LNCAP (cell line): ENCODE results near the gene GGN.

Experiments
- CTCF ChIP-seq: fragments of 450-650 bp; IDR thresholded peaks from 2 replicates; pipeline ENCODE4 v1.5.1; 2017; ENCODE audit warnings: mild to moderate bottlenecking

The GGN gene

GRCh38 chr19:38386971-38387549 lies 774 bp downstream of the GGN start:
- no peak for TF ChIP-seq CTCF

- no peak for TF ChIP-seq CTCF
Observed at GRCh38 chr19:38386300-38386970, 1.4 kb downstream of the GGN start.

GRCh38 chr19:38385804-38386257 lies 2.0 kb downstream of the GGN start:
- TF ChIP-seq CTCF = no peak

- TF ChIP-seq CTCF = no peak
Observed at GRCh38 chr19:38385057-38385803, 2.6 kb downstream of the GGN start.

GRCh38 chr19:38384209-38385027 lies 3.4 kb downstream of the GGN start:
- TF ChIP-seq CTCF = no peak

- no peak for TF ChIP-seq CTCF
Observed at GRCh38 chr19:38383743-38384142, 4.1 kb downstream of the GGN start.

GRCh38 chr19:38383184-38383583 lies 4.7 kb downstream of the GGN start:
- TF ChIP-seq CTCF = no peak
